ENCODE results near the gene OR5K2. TPM values are rescaled to one million over a fixed set of nuclear protein-coding genes. Genes with fewer than 3 reads are reported as not detected.

The OR5K2 gene
- total RNA-seq, 3 donors from 2014 or later (not counting 1 experiment from before 2014, with no cell fraction given), result not detected

- no peak overlapping the region for H3K27ac ChIP-seq (ENCODE audit: low read length)
- no peaks in the 10 kb centered on the region for H3K9me3 ChIP-seq (ENCODE audit: control insufficient read depth, insufficient read depth, low read length)
- H3K9me3 Mint-ChIP-seq, result no peaks in the 10 kb centered on the region
- TF ChIP-seq CTCF (IDR thresholded peaks at IDR 0.05), result no peak
- 98% methylated on average over 6 of the region's 6 CpGs for WGBS (ENCODE audit: insufficient coverage)
- H3K4me3 ChIP-seq (ENCODE audit: low read length), result no peak overlapping the region
- DNase-seq (no peak), ATAC-seq (no peak)
- H3K27me3 Mint-ChIP-seq (ENCODE audit: low read depth in 2 of 2), result no peaks in the 10 kb centered on the region
- intact Hi-C loops (cut with micrococcal nuclease), result no loop called here
- no peaks in the 10 kb centered on the region for H3K4me1 Mint-ChIP-seq
- no peak overlapping the region for H3K4me3 Mint-ChIP-seq
- no peaks in the 10 kb centered on the region for H3K36me3 Mint-ChIP-seq
- no peaks in the 10 kb centered on the region for H3K4me1 ChIP-seq (ENCODE audit: control insufficient read depth, insufficient read depth, low read length)
- no peaks in the 10 kb centered on the region for H3K27me3 ChIP-seq (ENCODE audit: control insufficient read depth, insufficient read depth, low read length)
- H3K36me3 ChIP-seq (ENCODE audit: control insufficient read depth, insufficient read depth, low read length), result no peaks in the 10 kb centered on the region
- H3K27ac Mint-ChIP-seq, result no peak overlapping the region
Observed at GRCh38 chr3:98532709-98533571, 35.5 kb downstream of the OR5K2 start.

- DNase-seq, result no peak
- TF ChIP-seq CTCF (IDR thresholded peaks at IDR 0.05), result no peak
- no peak overlapping the region for H3K4me3 Mint-ChIP-seq
Observed at GRCh38 chr3:98534168-98534567, 36.7 kb downstream of the OR5K2 start.

GRCh38 chr3:98534734-98535133 is 37.3 kb downstream of the OR5K2 start:
- no peak for ATAC-seq
- no peaks in the 10 kb centered on the region for H3K36me3 Mint-ChIP-seq
- no peaks in the 10 kb centered on the region for H3K9me3 ChIP-seq (ENCODE audit: control insufficient read depth, insufficient read depth, low read length)
- H3K27ac ChIP-seq (ENCODE audit: low read length), result no peak overlapping the region
- H3K27ac Mint-ChIP-seq, result no peak overlapping the region
- H3K36me3 ChIP-seq (ENCODE audit: control insufficient read depth, insufficient read depth, low read length), result no peaks in the 10 kb centered on the region
- H3K4me1 ChIP-seq (ENCODE audit: control insufficient read depth, insufficient read depth, low read length), result no peaks in the 10 kb centered on the region
- no peaks in the 10 kb centered on the region for H3K27me3 ChIP-seq (ENCODE audit: control insufficient read depth, insufficient read depth, low read length)
- H3K4me3 Mint-ChIP-seq, result no peak overlapping the region
- no peaks in the 10 kb centered on the region for H3K9me3 Mint-ChIP-seq
- no peak for TF ChIP-seq CTCF (IDR thresholded peaks at IDR 0.05)
- no peak for DNase-seq
- intact Hi-C loops (cut with micrococcal nuclease), result no loop called here
- no peaks in the 10 kb centered on the region for H3K4me1 Mint-ChIP-seq
- H3K4me3 ChIP-seq (ENCODE audit: low read length), result no peak overlapping the region
- no peaks in the 10 kb centered on the region for H3K27me3 Mint-ChIP-seq (ENCODE audit: low read depth in 2 of 2)
- WGBS (ENCODE audit: insufficient coverage), result 83% methylated on average over 1 of the region's 1 CpG

More at GRCh38 chr3:98534168-98534567, 36.7 kb downstream of the OR5K2 start:
- Histone ChIP-seq H3K36me3 (ENCODE audit: control insufficient read depth, insufficient read depth, low read length) (no peaks in the 10 kb centered on the region), H3K27me3 (ENCODE audit: control insufficient read depth, insufficient read depth, low read length) (no peaks in the 10 kb centered on the region), H3K4me1 (ENCODE audit: control insufficient read depth, insufficient read depth, low read length) (no peaks in the 10 kb centered on the region), H3K4me3 (ENCODE audit: low read length) (no peak overlapping the region), H3K9me3 (ENCODE audit: control insufficient read depth, insufficient read depth, low read length) (no peaks in the 10 kb centered on the region), H3K27ac (ENCODE audit: low read length) (no peak overlapping the region)
- Mint-ChIP-seq H3K4me1 (no peaks in the 10 kb centered on the region), H3K36me3 (no peaks in the 10 kb centered on the region), H3K27ac (no peak overlapping the region), H3K27me3 (ENCODE audit: low read depth in 2 of 2) (no peaks in the 10 kb centered on the region), H3K9me3 (no peaks in the 10 kb centered on the region)
- ATAC-seq, result no peak
- 57% methylated on average over 1 of the region's 2 CpGs for WGBS (ENCODE audit: insufficient coverage)
- intact Hi-C loops (cut with micrococcal nuclease), result no loop called here
